Measurements from ENCODE around the gene TENT4B.

TENT4B gene

GRCh38 chr16:50259334-50260205 is 106.5 kb downstream of the TENT4B start:
- H3K4me3 ChIP-seq (ENCODE audit: control insufficient read depth, low read depth, low read length) = no peak overlapping the region
- peak; percentile 82 for DNase-seq (ENCODE audit: low read depth)
- no peak for TF ChIP-seq CTCF (conservative IDR thresholded peaks at IDR 0.05; ENCODE audit: control insufficient read depth, insufficient read depth, low read depth, low read length)

- H3K4me3 ChIP-seq (ENCODE audit: control insufficient read depth, low read depth, low read length) = no peak overlapping the region
- no peak for DNase-seq (ENCODE audit: low read depth)
- TF ChIP-seq CTCF (conservative IDR thresholded peaks at IDR 0.05; ENCODE audit: control insufficient read depth, insufficient read depth, low read depth, low read length) = no peak
Measured at GRCh38 chr16:50260206-50261159, 107.4 kb downstream of the TENT4B start.

GRCh38 chr16:50261160-50261706 is 108.1 kb downstream of the TENT4B start:
- H3K4me3 ChIP-seq (ENCODE audit: control insufficient read depth, low read depth, low read length) = no peak overlapping the region
- no peak for DNase-seq (ENCODE audit: low read depth)
- TF ChIP-seq CTCF (conservative IDR thresholded peaks at IDR 0.05; ENCODE audit: control insufficient read depth, insufficient read depth, low read depth, low read length) = no peak

- TF ChIP-seq CTCF (conservative IDR thresholded peaks at IDR 0.05; ENCODE audit: control insufficient read depth, insufficient read depth, low read depth, low read length) = no peak
- no peak overlapping the region for H3K4me3 ChIP-seq (ENCODE audit: control insufficient read depth, low read depth, low read length)
- no peak for DNase-seq (ENCODE audit: low read depth)
Measured at GRCh38 chr16:50261707-50262235, 108.7 kb downstream of the TENT4B start.

DNA sequence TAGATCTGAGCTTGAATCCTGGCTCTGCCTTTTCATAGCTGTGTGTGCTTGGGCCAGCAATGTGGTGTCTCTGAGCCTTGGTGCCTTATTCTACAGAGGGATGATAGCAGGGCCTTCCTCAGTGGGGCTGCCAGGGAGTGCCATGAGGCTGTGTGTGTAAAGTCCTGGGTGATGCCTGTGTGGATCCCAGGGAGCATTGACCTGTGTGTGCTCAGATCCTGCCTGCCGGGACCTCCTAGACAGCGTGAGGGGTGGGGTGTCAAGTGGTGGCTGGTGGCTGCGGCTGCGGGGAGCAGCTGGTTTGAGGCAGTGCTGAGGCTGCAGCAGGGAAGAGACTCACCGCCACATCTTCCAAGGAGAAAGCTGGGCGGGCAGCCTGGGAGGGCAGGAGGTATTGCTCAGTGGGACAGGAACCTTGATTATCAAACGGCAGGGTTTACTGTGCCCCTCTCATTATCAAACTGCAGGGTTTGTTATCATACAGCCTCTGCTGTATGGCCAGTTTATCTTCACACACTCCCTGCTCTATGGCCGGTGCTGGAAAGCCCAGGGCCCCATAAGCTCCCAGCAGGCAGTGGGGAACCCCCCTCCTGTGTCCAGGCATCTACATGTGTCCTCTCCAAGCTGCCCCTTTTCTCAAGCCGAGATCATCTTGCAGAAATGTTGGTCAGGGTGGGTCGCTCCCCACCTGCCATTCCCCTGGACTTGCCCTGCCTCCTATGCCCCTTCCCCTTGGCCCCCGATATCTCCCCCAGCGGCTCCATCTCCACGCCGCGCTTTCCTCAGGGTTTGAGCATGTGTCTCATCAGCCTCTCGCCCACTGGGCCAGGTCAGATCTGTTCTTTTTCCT is 110.2 kb downstream of the TENT4B start:
- no peak for TF ChIP-seq CTCF (conservative IDR thresholded peaks at IDR 0.05; ENCODE audit: control insufficient read depth, insufficient read depth, low read depth, low read length)
- no peak overlapping the region for H3K4me3 ChIP-seq (ENCODE audit: control insufficient read depth, low read depth, low read length)
- no peak for DNase-seq (ENCODE audit: low read depth)
